ENCODE results near the gene ROBO2.

The ROBO2 gene

GRCh38 chr3:77079988-77080610 lies 40.2 kb downstream of the ROBO2 start:
- DNase-seq (ENCODE audit: low read depth), result no peak
- no peak for TF ChIP-seq CTCF (conservative IDR thresholded peaks at IDR 0.05; ENCODE audit: low read length)
- H3K4me3 ChIP-seq (ENCODE audit: low read length), result no peak overlapping the region

GRCh38 chr3:77081240-77081661 lies 41.4 kb downstream of the ROBO2 start:
- H3K4me3 ChIP-seq (ENCODE audit: low read length), result no peak overlapping the region
- TF ChIP-seq CTCF (conservative IDR thresholded peaks at IDR 0.05; ENCODE audit: low read length), result no peak
- DNase-seq (ENCODE audit: low read depth), result no peak

GRCh38 chr3:77084511-77084910 lies 44.6 kb downstream of the ROBO2 start:
- no peak for TF ChIP-seq CTCF (conservative IDR thresholded peaks at IDR 0.05; ENCODE audit: low read length)
- no peak for DNase-seq (ENCODE audit: low read depth)
- no peak overlapping the region for H3K4me3 ChIP-seq (ENCODE audit: low read length)

GRCh38 chr3:77086408-77086807 lies 46.5 kb downstream of the ROBO2 start:
- DNase-seq (ENCODE audit: low read depth), result no peak
- H3K4me3 ChIP-seq (ENCODE audit: low read length), result no peak overlapping the region
- no peak for TF ChIP-seq CTCF (conservative IDR thresholded peaks at IDR 0.05; ENCODE audit: low read length)

- no peak for TF ChIP-seq CTCF (conservative IDR thresholded peaks at IDR 0.05; ENCODE audit: low read length)
- no peak for DNase-seq (ENCODE audit: low read depth)
- H3K4me3 ChIP-seq (ENCODE audit: low read length), result no peak overlapping the region
These were observed 51.9 kb downstream of the ROBO2 start for GRCh38 chr3:77091809-77092208.

GRCh38 chr3:77093101-77093500 lies 53.2 kb downstream of the ROBO2 start:
- no peak for DNase-seq (ENCODE audit: low read depth)
- no peak for TF ChIP-seq CTCF (conservative IDR thresholded peaks at IDR 0.05; ENCODE audit: low read length)
- no peak overlapping the region for H3K4me3 ChIP-seq (ENCODE audit: low read length)

- DNase-seq (ENCODE audit: low read depth), result no peak
- no peak for TF ChIP-seq CTCF (conservative IDR thresholded peaks at IDR 0.05; ENCODE audit: low read length)
- no peak overlapping the region for H3K4me3 ChIP-seq (ENCODE audit: low read length)
These were observed 56.2 kb downstream of the ROBO2 start for GRCh38 chr3:77096145-77096544.

Data from AG10803 (cell line).